Left renal cortex interstitium (tissue), 4 donors: ENCODE results near the gene NPRL2. TPM values are rescaled to one million over a fixed set of nuclear protein-coding genes. Genes with fewer than 3 reads are reported as not detected.
"Not testable (repeated sequence)": the region's sequence is repeated elsewhere in the genome, so short reads cannot be mapped to it uniquely, and the experiment has no call there.

ENCODE experiments used
- DNase-seq, 4 donors: peaks; one replicate each; pipeline ENCODE4 v3.0.0-alpha.2; 2013; ENCODE audit warnings: low read depth in 4 of 4, low spot score in 2 of 4, missing footprints in 1 of 4
- polyA plus RNA-seq, 4 donors: library from polyadenylated mRNA; unstranded; fragments of 120-200 nt; gene quantifications; one replicate each; pipeline ENCODE4 v1.2.1, GENCODE V29; 2013; ENCODE audit not compliant: insufficient read length in 4 of 4

NPRL2 gene
- polyA plus RNA-seq, 4 donors, result 30.1 to 33.1 (median 32.2) TPM

GRCh38 chr3:50318163-50318562 lies 32.4 kb downstream of the NPRL2 start:
- no peak for DNase-seq

- DNase-seq, result no peak
Measured at GRCh38 chr3:50317300-50317699, 33.3 kb downstream of the NPRL2 start.

GRCh38 chr3:50316657-50317242 lies 33.8 kb downstream of the NPRL2 start:
- DNase-seq, result no peak

GRCh38 chr3:50314816-50315215 lies 35.8 kb downstream of the NPRL2 start:
- no peak for DNase-seq

- DNase-seq, result no peak
Measured at GRCh38 chr3:50314342-50314741, 36.2 kb downstream of the NPRL2 start.

GRCh38 chr3:50312041-50312440 lies 38.5 kb downstream of the NPRL2 start:
- DNase-seq, result not testable (repeated sequence)

GRCh38 chr3:50304601-50305000 lies 46.0 kb downstream of the NPRL2 start:
- no peak for DNase-seq

- no peak for DNase-seq
Measured at GRCh38 chr3:50303013-50303815, 47.4 kb downstream of the NPRL2 start, which contains the start of gene HYAL1. Gene HYAL1 (minus strand): TSS chr3:50303574. CDS start chr3:50302956, 618 bp downstream.

- DNase-seq, result no peak
Measured at GRCh38 chr3:50302095-50303012, 48.2 kb downstream of the NPRL2 start.

- DNase-seq, result no peak
Measured at GRCh38 chr3:50300681-50301254, 49.8 kb downstream of the NPRL2 start.

- no peak for DNase-seq
Measured at GRCh38 chr3:50299929-50300680, 50.5 kb downstream of the NPRL2 start.

GRCh38 chr3:50299638-50299928 lies 51.0 kb downstream of the NPRL2 start:
- DNase-seq, result peak in 1 of 4 donors; percentile 56

GRCh38 chr3:50298836-50299637 lies 51.5 kb downstream of the NPRL2 start, which contains the start of the genes HYAL3 and NAA80:
Gene HYAL3 (minus strand): TSS chr3:50299405. CDS start chr3:50295602, 3,803 bp downstream.
Gene NAA80 (minus strand): TSS chr3:50299405. CDS start chr3:50297463, 1,942 bp downstream.
- peak; percentile 97 to 99 (median 99) for DNase-seq

GRCh38 chr3:50297896-50298725 lies 52.5 kb downstream of the NPRL2 start:
- no peak for DNase-seq

GRCh38 chr3:50297384-50297775 lies 53.2 kb downstream of the NPRL2 start:
- DNase-seq, result no peak
